ENCODE data around the gene BNIP2.
A peak's percentile ranks its signal among the peaks of the same experiment; 100 is the strongest.
"Not testable (repeated sequence)": the region's sequence is repeated elsewhere in the genome, so short reads cannot be mapped to it uniquely, and the experiment has no call there.

BNIP2 gene, protein sequence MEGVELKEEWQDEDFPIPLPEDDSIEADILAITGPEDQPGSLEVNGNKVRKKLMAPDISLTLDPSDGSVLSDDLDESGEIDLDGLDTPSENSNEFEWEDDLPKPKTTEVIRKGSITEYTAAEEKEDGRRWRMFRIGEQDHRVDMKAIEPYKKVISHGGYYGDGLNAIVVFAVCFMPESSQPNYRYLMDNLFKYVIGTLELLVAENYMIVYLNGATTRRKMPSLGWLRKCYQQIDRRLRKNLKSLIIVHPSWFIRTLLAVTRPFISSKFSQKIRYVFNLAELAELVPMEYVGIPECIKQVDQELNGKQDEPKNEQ

DNA sequence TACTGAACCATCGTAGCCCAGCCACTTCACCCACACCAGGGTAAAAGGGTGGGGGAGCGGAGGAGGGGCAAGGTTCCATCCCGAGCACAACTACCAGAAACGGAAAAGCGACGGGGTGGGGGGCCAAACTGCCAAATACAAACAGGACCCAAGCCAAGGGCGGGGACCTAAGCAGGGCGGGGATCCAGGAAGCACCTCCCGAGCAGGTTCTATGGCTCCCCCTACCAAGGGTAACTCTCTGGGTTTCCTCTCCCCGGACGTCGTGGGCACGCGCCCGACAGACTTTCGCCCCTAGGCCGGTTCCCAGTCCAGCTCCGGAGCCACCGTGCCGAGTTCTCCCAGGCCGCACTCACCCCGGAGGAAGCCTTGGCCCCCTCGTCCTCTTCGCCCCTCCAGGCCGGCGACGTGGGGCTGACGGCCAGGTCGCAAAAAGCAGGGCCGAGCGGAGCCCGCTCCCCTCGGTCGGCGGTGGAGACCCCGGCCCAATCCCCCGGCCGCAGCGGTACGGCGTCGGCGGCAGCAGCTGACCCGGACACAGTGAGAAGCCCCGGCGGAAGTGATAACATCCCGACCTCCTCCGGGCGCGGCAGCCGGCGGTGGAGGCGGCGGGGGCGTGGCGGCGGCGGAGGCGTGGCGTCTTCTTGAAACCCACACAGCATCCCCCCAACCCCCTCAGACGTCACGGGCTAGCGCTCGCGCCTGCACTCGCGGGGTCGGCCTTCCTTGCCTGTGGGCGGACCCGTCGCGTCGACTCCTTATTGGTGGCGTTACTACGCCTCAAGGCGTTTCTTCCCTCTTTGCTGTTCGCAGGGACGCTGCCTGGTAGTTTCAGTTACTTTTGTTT, at the start of gene BNIP2:
Gene BNIP2 (minus strand): TSS at position 539 of the 844 bp plus-strand sequence. CDS start 6,863 bp downstream, outside the sequence.
- peak; percentile 97 for DNase-seq (ENCODE audit: low spot score)

DNA sequence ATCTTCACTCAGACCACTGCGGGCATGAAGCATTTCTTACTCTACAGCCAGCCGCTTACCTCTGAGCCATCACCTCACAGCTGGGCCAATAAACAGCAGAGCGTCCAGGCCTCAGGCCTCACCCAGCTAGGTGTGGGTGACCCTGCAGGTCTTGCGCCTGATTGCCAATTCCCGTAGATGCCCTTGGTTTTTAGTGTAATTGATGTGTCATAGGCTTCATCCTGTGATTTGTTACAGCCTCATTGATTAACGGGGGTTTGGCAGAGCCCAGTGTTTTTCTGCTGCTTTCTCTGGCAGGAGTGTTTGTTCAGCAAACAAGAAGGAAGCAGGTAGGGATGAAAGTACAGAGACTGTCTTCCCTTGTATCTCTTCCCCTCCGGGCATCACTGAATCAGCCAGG, 49.6 kb upstream of the BNIP2 start:
- no peak for DNase-seq (ENCODE audit: low spot score)

DNA sequence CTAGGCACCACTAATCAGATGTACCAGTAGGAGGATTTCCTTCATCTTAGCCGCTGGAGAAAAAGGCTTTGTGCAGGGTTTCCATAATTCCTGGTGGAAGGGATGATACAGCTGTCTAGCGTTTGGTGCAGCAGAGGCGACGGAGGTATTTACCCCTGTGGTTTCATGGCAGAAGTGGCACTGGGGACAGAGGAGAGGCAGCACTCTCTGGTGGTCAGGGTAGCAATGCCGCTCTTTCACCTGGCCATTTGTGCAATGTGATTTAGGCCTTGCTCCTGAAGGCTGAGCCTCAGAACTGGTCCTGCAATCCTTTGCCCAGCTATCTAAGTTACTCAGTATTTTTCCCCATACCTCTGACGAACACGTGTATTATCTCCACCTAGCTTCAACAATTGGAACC, 47.1 kb upstream of the BNIP2 start:
- no peak for DNase-seq (ENCODE audit: low spot score)

DNA sequence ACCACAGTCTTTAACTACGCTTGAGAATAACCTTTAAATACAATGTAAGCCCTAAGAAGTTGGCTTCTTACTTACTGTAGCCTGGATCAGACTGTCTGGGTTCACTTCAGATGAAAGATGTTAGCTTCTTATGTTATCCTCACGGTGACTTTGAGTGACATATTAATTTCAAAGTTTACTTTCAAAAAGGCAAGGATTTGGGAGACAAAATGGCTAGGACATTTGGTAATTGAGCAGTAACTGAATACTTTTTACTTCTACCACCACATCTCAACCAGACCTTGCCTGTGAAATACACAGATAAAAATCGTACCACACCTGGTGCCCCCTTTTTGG, 36.0 kb upstream of the BNIP2 start:
- no peak for DNase-seq (ENCODE audit: low spot score)

DNA sequence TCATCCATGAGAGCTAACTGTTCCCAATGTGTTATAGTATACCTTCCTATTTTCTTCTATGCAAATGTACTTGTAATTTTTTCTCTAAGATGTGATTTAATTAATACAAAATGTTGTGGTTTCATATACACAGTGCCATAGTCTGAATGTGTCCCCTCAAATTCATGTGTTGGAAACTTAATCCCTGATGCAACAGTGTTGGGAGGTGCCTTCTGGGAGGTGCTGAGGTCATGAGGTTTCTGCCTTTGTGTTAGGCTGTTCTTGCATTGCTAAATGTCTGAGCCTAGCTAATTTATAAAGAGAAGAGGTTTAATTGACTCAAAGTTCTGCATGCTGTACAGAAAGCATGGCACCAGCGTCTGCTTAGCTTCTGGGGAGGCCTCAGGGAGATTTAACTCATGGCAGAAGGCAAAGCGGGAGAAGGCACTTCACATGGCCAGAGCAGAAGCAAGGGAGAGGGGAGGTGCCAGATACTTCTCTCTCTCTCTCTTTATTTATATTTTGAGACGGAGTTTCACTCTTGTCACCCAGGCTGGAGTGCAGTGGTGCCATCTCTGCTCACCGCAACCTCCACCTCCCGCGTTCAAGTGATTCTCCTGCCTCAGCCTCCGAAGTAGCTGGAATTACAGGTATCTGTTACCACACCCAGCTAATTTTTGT, 34.7 kb upstream of the BNIP2 start:
- no peak for DNase-seq (ENCODE audit: low spot score)

DNA sequence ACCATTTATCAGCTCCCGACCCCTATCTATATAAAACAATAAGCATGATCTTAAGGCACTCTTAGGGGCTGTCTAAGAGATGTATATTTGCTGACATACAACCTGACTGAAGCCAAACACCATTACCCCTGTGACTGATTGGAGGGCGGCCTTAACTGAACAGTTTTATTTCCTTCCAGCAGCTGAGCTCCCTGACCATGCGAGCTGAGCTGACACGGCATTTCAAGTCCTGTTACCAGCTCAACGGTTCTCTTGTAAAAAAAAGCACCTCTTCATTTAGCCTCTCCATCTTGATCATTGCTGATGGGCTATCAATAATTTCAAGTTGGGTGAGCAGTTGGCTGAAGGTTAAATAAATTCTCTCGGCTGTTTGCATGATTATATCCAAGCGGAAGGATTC, 33.4 kb upstream of the BNIP2 start:
- no peak for DNase-seq (ENCODE audit: low spot score)

DNA sequence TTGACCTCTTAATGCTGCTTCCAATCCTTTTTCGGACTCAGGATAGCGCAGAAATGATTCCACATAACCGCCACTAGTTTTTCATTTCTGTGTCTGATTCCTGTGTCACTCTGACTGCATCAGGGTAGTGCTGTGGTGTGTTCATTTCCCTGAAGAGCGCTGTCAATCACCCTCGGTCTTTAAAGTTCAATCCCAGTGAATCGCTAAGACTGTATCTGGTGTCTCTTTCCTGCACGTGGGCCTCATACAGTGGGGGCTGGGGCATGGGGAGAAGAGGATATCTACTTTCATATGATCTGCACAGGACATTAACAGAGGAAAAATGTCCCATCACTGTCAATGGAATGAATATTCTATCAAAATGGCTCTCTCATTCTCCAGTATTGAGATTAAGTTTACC, 32.9 kb upstream of the BNIP2 start:
- no peak for DNase-seq (ENCODE audit: low spot score)

DNA sequence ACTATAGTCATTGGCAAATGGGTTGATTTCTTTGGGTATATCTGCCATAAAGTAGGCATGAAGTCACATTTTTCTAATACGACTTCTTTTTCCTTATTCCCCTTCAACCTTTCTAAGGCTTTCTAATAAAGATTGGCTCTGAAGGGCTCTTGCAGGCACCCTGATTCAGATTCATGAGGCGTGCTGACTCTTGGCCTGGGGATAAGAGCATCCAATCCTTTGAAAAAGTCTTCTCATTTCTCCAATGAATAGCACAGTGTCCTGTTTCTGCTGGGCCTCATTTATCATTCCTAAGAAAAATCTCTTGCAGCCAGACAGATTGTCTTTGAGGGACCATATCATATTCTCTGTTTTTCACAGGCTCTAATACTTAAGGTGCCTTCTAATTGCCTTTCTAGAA, 32.3 kb upstream of the BNIP2 start:
- no peak for DNase-seq (ENCODE audit: low spot score)

DNA sequence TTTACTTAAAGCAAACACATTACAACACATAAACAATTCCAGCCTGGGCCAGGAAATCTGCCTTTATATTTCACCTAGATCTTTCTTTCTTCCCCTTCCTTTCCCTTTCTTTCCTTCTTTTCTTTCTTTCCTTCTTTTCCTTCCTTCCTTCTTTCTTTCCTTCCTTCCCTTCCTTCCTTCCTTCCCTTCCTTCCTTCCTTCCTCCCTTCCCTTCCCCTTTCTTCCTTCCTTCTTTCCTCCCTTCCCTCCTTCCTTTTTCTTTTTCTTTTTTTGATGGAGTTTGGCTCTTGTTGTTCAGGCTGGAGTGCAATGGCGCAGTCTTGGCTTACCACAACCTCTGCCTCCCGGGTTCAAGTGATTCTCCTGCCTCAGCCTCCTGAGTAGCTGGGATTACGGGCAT, 24.1 kb upstream of the BNIP2 start:
- DNase-seq (ENCODE audit: low spot score) = no peak

DNA sequence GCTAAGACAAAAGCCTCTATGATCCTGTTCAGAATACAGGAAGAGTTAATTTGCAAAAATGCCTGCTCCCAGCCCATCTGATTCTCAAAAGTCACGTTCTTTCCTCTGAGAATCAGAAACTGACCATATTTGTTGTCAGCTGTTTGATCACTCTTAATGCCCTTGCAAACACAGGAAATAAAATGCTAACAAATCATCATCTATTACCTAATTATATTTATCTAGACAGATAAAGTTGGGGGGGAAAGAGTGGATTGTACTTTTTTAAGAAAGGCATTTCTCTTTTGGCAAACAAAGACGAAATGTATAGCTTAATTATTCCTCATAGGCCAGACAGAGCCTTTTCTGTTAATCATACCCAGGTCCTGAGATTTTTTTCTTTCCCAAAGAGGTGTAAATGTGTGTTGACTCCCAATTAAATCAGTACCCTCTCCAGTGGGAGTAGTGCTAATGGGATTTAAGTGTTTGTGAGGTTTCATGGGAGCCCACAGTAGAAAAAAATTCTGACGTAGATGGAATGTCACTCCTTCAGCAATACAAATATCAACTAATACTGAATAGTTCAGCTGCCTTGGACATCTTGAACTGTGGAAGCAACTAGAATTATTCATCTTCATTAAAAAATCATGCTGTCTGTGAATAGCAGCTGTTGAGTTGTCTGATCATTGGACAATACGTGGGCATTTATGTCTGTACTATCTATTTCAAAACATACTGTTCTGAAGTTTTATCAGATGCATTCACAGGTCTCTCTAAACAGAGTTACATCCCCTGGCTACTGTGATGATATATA, 22.5 kb upstream of the BNIP2 start:
- no peak for DNase-seq (ENCODE audit: low spot score)

DNA sequence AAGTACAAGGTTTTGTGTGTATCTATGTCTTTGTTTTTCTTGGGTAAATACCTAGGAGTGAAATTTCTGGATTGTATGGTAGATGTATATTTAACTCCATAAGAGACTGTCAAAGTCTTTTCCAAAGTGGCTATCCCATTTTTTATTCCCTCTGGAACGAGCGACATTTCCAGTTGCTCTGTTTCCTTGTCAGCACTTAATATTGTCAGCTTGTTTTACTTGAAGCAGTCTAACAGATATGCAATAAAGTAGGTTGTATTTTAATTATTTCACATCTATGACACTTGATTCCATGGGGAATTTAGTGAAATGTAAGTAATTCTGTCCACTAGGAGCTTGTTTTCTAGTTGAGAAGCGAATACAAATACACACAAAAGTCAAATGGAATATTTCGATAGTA, 18.5 kb upstream of the BNIP2 start:
- no peak for DNase-seq (ENCODE audit: low spot score)

DNA sequence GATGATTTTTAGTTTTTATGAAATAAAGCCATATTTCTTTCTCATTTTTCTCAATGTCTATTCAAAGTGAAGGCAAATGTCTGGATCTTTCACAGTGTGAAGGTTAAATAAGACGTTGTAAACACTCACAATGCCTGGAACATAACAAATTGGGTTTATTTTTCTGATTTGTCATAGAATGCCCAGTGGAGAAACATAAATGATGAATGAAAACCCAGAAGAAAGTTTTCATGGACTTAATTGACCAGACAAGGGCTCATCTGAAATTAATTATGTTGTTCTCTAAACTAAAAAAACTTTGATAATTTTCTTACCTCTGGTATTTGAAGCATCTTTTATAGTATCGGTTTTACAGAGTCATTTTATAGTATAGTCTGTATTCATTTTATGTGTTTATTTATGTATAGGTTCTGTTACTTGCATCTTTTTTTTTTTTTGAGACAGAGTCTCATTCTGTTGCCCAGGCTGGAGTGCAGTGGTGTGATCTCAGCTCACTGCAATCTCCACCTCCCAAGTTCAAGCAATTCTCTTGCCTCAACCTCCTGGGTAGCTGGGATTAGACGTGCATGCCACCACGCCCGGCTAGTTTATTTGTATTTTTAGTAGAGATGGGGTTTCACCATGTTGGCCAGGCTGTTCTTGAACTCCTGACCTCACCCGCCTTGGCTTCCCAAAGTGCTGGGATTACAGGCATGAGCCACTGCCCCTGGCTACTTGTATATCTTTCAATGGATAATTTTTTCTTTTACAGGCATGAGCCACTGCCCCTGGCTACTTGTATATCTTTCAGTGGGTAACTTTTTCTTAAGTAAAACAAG, 15.1 kb upstream of the BNIP2 start:
- no peak for DNase-seq (ENCODE audit: low spot score)

DNA sequence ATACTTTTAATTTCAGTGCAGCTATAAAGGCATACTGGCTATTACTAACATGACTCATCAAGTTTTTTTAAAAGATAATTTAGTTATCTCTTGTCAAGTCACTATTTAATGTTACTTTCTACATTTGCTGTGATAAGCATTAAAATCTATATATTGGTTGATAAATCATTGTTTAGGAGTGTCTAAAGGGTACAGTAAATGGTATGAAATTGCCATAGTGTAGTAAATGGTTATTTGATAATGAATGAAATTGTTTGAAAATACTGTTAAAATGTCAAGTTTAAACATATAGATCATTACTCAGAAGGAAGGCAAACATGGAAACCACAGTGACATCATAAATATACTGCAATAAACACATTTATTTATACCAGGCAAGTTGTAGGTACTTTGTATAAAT, 13.2 kb upstream of the BNIP2 start:
- no peak for DNase-seq (ENCODE audit: low spot score)

DNA sequence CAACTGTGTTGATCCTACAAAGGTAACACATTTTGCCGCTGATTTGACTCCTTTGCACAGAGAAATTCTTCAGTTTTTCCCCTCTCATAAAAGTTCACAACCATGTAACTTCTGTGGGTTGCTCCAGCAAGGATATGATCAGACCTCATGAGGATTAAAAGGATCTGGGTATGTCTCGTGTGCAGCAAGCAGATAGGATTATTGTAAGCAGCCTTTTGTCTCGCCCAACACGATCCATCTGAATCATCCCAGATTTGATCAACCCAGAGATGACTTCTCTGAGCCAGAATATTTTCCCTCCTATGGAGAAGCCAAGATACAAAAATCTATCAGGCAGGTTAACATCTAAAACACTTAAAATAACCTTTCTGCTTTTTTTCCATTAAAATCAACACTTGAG, 12.8 kb upstream of the BNIP2 start:
- no peak for DNase-seq (ENCODE audit: low spot score)

DNA sequence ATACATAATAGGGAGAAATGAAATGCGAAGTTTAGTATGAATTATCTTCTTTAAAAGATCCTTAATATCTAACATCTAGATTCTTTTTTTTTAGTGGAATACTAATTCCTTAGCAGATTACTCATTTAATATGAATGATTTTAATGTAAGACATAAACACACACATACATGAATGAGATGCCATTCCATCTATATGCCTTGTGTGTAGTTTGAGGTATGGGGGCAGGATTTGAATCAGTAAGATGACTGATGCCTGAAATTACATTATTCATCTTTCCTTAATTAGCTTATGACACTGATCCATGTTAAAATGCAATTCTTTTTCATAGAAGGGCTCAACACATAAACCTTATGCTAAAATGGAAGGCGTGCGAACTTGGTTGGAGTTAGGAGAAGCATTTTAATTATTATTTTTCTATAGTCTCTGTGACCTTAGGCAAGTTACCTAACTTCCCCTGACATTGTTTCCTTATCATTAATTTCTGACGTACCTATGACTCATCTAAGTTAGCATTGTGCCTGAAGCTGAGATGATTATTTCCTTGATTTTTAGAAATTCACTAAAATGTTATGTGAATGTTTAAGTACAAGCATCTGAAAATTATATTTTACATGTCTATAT, 10.8 kb upstream of the BNIP2 start:
- DNase-seq (ENCODE audit: low spot score) = no peak

DNA sequence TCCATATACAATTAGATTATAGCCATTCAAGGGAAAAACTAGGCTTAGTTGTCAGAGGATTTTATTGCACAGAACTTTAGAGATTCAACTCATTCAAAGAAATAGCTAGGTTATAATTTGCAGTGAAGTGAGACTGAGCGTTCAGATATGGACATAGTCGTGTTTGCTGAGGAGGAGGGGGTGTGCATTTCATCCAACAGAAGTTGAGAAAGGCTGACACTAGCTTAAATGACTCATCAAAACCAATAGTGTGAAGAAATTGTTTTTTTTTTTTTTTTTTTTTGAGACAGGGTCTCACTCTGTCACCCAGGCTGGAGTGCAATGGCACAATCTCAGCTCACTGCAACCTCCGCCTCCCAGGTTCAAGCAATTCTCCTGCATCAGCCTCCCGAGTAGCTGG, 8.9 kb upstream of the BNIP2 start:
- DNase-seq (ENCODE audit: low spot score) = not testable (repeated sequence)

DNA sequence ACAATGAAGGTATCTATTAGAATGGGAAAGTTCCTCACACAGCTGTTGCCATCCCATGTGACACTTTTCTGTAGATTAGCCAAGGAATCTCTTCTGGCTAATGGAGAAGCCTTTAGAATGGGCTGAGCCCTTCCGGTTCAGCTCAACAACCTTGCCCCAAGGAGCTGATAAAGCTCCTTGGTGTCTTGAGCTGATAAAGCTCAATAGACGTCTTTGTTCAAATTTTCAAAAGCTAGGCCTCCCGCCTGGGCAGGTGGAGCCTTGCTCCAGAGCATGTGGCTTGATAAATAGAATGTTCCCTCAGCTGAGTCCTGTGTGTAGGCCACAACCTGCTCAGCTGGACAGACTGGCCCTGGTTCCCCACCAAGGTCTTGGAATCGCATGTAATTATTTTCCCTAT, 7.2 kb upstream of the BNIP2 start:
- no peak for DNase-seq (ENCODE audit: low spot score)

DNA sequence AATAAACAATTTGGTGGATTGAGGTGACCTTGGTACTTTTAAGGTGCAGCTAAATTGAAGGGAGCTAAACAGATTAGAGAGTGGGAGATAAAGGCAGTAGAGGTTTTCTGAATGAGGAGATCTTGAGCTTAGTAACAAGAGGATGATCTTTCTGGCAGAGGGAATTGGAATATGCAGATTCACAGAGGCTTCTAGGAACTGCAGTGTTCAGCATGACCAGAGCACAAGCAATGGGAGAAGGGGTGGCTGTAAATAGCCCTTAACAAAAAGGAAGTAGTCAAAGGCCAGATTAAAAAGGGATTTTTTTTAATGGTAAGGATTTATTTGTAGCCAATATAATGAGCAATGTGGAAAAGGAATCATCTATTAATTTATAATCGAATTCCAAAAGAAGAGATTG, 5.7 kb upstream of the BNIP2 start:
- DNase-seq (ENCODE audit: low spot score) = no peak

DNA sequence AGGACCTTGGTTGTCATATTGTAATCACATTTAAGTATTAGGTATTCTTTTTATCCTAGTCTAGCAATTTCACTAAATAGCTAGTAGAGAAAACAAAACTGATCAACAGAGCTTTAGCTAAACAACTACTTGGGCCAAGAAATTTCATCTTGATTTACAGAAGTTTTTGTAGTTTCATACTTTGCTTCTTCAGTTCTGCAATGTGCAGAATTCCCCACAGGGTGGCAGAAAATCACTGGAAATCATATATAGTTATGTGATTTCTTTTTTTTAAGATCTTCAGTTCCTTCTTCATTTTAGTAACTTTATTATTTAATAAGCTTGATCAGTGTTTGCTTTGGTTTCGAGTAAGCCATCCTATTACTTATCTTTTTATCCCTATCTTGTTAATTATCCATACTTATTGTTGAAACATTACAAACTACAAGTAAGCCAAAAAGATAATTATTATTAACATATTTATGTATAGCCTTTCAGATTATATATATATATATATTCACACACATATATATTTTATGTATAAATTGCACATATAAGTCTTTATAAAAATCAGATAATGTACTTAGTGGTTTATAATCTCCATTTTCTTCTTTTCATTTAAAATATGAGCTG, 2.2 kb upstream of the BNIP2 start:
- DNase-seq (ENCODE audit: low spot score) = peak; percentile 26

DNA sequence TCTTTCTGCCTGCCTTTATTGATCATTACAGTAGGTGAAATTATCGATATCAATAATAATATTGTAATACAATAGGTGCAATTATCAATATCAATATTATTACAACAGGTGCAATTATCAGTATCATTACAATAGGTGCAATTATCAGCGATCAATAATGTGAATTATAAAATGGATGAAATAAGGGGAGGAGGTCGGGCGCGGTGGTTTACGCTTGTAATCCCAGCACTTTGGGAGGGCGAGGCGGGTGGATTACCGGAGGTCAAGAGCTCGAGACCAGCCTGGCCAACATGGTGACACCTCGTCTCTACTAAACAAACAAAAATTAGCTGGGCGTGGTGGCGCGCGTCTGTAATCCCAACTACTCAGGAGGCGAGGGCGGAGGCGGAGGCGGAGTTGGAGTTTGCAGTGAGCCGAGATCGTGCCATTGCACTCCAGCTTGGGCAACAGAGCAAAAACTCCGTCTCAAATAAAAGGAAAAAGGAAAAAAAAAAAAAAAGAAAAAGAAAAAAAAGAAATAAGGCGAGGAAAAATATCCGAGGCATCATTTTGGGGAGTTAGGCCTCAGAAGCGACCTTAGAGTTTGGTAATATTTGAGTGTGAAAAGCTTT, 611 bp upstream of the BNIP2 start:
- no peak for DNase-seq (ENCODE audit: low spot score)
